Measurements from ENCODE around the gene ELFN2.

GRCh38 chr22:37456346-37456745, 29.1 kb upstream of the ELFN2 start:
- no peak for TF ChIP-seq EZH2phosphoT487 (IDR thresholded peaks at IDR 0.05; ENCODE audit: low read depth, severe bottlenecking, unreplicated experiment)
- no peak for TF ChIP-seq CTCF (IDR thresholded peaks at IDR 0.05; ENCODE audit: poor library complexity)
